H1 (cell line): ENCODE data around the gene BMPR1A. TPM values are rescaled to one million over a fixed set of nuclear protein-coding genes. Genes with fewer than 3 reads are reported as not detected.

Experiments used
- E2F6 ChIP-seq: IDR thresholded peaks from 2 replicates; pipeline ENCODE4 v1.6.1; 2012; ENCODE audit warnings: inconsistent platforms
- polyA plus RNA-seq, 7 experiments: library from polyadenylated mRNA; depleted of rRNA in 3 of 7; stranded (reverse) in 5 of 7; unstranded in 2 of 7; fragments of >200 nt in 5 of 7; fragments of 200-250 nt in 2 of 7; gene quantifications; 1 replicate in 5 of 7; 2 replicates in 1 of 7; 4 replicates in 1 of 7; pipeline versions ENCODE4 v1.2.1 to v1.2.3, GENCODE V29; 2011 to 2013; ENCODE audit warnings: missing spikeins in 2 of 7, mixed read lengths in 2 of 7
- total RNA-seq: library from RNA; stranded (reverse); fragmentation: NEBNext Ultra II Directional; extraction: Animal tissue kit (Norgen Biotek cat#: 25700); gene quantifications from 2 replicates; pipeline ENCODE4 v1.2.1, GENCODE V29; 2021

The BMPR1A gene
- total and polyA plus RNA-seq, 2 of the 8 experiments (the other 6 are each of a cell fraction or from before 2014, with no cell fraction given): 34.4 to 129 TPM

GRCh38 chr10:86733260-86733671 lies 23.2 kb upstream of the BMPR1A start (continued):
- no peak for TF ChIP-seq E2F6
